ENCODE results near the gene FOXC1. TPM values are rescaled to one million over a fixed set of nuclear protein-coding genes. Genes with fewer than 3 reads are reported as not detected.

The FOXC1 gene
- total and polyA plus RNA-seq, 2 of the 13 experiments (the other 11 are each of a cell fraction or from before 2014, with no cell fraction given) = 0.44 to 0.55 TPM

DNA sequence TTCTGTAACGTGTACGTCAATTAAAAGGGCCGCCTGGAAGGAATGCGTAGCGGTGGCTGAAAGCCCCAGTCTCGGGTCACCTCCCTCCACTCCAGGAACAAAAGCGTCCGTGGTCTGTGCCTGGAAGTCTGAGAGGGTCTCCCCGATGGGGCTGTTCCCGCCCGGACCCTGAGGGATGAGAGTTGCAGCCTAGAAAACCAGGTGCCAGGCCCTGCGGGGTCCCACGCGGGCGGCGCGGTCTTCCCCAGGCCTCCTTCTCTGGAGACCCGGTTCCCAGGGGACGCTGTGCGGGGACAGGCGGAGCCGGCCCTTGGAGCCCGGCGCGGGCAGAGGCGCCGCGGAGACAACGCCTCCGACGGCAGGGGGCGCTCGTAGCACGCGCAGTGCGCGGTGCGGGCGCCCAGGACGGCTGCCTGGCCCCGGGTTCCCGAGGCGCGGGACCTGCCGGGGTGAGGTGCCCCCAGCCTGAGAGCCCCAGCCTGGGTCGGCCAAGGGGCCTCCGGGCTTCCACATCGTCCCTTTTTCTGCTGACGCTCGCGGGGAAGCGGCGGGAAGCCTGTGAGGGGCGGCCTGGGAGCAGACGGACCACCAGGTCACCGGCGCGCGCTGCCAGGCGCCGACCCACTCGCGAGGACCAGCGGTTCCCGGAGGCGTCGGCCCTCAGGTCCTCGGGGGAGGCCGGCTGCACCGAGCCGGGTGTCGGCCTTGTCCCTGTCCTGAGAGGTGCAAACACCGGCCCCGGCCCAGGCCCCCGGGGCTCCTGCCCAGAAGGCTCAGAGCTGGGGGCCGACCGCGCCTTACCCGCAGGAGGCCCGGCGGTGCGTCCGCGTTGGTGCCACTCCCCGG lies 5.3 kb upstream of the FOXC1 start (continued):
- TF ChIP-seq, protein P1, sequence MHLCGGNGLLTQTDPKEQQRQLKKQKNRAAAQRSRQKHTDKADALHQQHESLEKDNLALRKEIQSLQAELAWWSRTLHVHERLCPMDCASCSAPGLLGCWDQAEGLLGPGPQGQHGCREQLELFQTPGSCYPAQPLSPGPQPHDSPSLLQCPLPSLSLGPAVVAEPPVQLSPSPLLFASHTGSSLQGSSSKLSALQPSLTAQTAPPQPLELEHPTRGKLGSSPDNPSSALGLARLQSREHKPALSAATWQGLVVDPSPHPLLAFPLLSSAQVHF (CRISPR knock-in tag; IDR thresholded peaks at IDR 0.05) = no peak
- TF ChIP-seq PAF1 (CRISPR knock-in tag; IDR thresholded peaks at IDR 0.05) = no peak
- no peak for TF ChIP-seq ZBTB21 (CRISPR knock-in tag; IDR thresholded peaks at IDR 0.05)
- TF ChIP-seq, protein P2, sequence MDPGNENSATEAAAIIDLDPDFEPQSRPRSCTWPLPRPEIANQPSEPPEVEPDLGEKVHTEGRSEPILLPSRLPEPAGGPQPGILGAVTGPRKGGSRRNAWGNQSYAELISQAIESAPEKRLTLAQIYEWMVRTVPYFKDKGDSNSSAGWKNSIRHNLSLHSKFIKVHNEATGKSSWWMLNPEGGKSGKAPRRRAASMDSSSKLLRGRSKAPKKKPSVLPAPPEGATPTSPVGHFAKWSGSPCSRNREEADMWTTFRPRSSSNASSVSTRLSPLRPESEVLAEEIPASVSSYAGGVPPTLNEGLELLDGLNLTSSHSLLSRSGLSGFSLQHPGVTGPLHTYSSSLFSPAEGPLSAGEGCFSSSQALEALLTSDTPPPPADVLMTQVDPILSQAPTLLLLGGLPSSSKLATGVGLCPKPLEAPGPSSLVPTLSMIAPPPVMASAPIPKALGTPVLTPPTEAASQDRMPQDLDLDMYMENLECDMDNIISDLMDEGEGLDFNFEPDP (CRISPR knock-in tag; conservative IDR thresholded peaks at IDR 0.05) = no peak
- TF ChIP-seq SAFB2 (CRISPR knock-in tag; IDR thresholded peaks at IDR 0.05; ENCODE audit: borderline replicate concordance, low read depth) = no peak
- TF ChIP-seq HNRNPL (IDR thresholded peaks at IDR 0.05; ENCODE audit: low read depth, low read length) = no peak
- peak; percentile 47; the same call in 1 of the 2 replicates for TF ChIP-seq RXRA (CRISPR knock-in tag; IDR thresholded peaks at IDR 0.05)
- TF ChIP-seq MTF2 (CRISPR knock-in tag; IDR thresholded peaks at IDR 0.05; ENCODE audit: borderline replicate concordance) = peak; percentile 99
- no peak for TF ChIP-seq GATA4 (IDR thresholded peaks at IDR 0.05; ENCODE audit: borderline replicate concordance, low read depth)
- TF ChIP-seq IRX3 (CRISPR knock-in tag; IDR thresholded peaks at IDR 0.05; ENCODE audit: borderline replicate concordance, low read depth) = no peak; the same call in 1 of the 2 replicates
- TF ChIP-seq MYC (CRISPR knock-in tag; IDR thresholded peaks at IDR 0.05; ENCODE audit: borderline replicate concordance) = peak; percentile 22; the same call in 1 of the 2 replicates
- TF ChIP-seq ZFP36L1 (CRISPR knock-in tag; IDR thresholded peaks at IDR 0.05) = no peak
- TF ChIP-seq, protein P3, sequence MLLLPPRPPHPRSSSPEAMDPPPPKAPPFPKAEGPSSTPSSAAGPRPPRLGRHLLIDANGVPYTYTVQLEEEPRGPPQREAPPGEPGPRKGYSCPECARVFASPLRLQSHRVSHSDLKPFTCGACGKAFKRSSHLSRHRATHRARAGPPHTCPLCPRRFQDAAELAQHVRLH (CRISPR knock-in tag; IDR thresholded peaks at IDR 0.05; ENCODE audit: borderline replicate concordance, low read depth) = peak; percentile 55; the same call in 1 of the 2 replicates
- TF ChIP-seq SRY (CRISPR knock-in tag; IDR thresholded peaks at IDR 0.05) = peak; percentile 59; the same call in 1 of the 2 replicates
- TF ChIP-seq, protein P4, sequence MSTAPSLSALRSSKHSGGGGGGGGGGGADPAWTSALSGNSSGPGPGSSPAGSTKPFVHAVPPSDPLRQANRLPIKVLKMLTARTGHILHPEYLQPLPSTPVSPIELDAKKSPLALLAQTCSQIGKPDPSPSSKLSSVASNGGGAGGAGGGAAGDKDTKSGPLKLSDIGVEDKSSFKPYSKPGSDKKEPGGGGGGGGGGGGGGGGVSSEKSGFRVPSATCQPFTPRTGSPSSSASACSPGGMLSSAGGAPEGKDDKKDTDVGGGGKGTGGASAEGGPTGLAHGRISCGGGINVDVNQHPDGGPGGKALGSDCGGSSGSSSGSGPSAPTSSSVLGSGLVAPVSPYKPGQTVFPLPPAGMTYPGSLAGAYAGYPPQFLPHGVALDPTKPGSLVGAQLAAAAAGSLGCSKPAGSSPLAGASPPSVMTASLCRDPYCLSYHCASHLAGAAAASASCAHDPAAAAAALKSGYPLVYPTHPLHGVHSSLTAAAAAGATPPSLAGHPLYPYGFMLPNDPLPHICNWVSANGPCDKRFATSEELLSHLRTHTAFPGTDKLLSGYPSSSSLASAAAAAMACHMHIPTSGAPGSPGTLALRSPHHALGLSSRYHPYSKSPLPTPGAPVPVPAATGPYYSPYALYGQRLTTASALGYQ (CRISPR knock-in tag; IDR thresholded peaks at IDR 0.05) = no peak
- TF ChIP-seq DNMT3B (CRISPR knock-in tag; conservative IDR thresholded peaks at IDR 0.05) = no peak
- TF ChIP-seq CHCHD3 (CRISPR knock-in tag; IDR thresholded peaks at IDR 0.05) = peak; percentile 86; the same call in 1 of the 2 replicates
- TF ChIP-seq, protein P5, sequence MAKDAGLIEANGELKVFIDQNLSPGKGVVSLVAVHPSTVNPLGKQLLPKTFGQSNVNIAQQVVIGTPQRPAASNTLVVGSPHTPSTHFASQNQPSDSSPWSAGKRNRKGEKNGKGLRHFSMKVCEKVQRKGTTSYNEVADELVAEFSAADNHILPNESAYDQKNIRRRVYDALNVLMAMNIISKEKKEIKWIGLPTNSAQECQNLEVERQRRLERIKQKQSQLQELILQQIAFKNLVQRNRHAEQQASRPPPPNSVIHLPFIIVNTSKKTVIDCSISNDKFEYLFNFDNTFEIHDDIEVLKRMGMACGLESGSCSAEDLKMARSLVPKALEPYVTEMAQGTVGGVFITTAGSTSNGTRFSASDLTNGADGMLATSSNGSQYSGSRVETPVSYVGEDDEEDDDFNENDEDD (CRISPR knock-in tag; IDR thresholded peaks at IDR 0.05; ENCODE audit: borderline replicate concordance) = peak; percentile 53; the same call in 1 of the 2 replicates
- TF ChIP-seq ZNF879 (CRISPR knock-in tag; IDR thresholded peaks at IDR 0.05) = no peak
- no peak for TF ChIP-seq SMARCE1 (IDR thresholded peaks at IDR 0.05; ENCODE audit: borderline replicate concordance)
- peak; percentile 79; the same call in 1 of the 2 replicates for TF ChIP-seq ZNF598 (CRISPR knock-in tag; IDR thresholded peaks at IDR 0.05; ENCODE audit: borderline replicate concordance)
- no peak for TF ChIP-seq NFRKB (IDR thresholded peaks at IDR 0.05)
- peak; percentile 70; the same call in 1 of the 2 replicates for TF ChIP-seq ZNF761 (CRISPR knock-in tag; conservative IDR thresholded peaks at IDR 0.05)
- TF ChIP-seq SMC3 (IDR thresholded peaks at IDR 0.05; ENCODE audit: low read length) = no peak; the same call in 1 of the 2 replicates
- TF ChIP-seq SMAD1 (CRISPR knock-in tag; IDR thresholded peaks at IDR 0.05; ENCODE audit: borderline replicate concordance, low read depth) = peak; percentile 62; the same call in 1 of the 2 replicates
- no peak for TF ChIP-seq NFE2 (CRISPR knock-in tag; IDR thresholded peaks at IDR 0.05)

Data from HepG2 (cell line).